ENCODE data around the gene RBP5. TPM values are rescaled to one million over a fixed set of nuclear protein-coding genes. Genes with fewer than 3 reads are reported as not detected.

RBP5 gene
- total and polyA plus RNA-seq, 12 donors: 2.0 to 17.8 (median 9.1) TPM

GRCh38 chr12:7112041-7112440, 16.6 kb downstream of the RBP5 start:
- no peaks in the 10 kb centered on the region for H3K27me3 ChIP-seq
- 76 to 85% (median 81%) methylated on average over 4 of the region's 4 CpGs for WGBS, 4 donors
- H3K36me3 ChIP-seq (replicated peaks in 1 of 2): peaks cover 0 to 7% of the 10 kb centered on the region in 2 donors
- H3K4me3 ChIP-seq: no peak overlapping the region
- H3K9me3 ChIP-seq (replicated peaks in 1 of 3): no peaks in the 10 kb centered on the region
- intact Hi-C loops (cut with DNase I): loop anchor here (10.0 kb wide), 2 partner anchors 147 to 157 kb away; partner anchors contain the start of gene PTPN6 (in 1 of the 2)
- DNase-seq: peak in 1 of 7 donors; percentile 6
- peak overlapping the region in 2 of 5 donors; percentile 4 to 15 for H3K27ac ChIP-seq
- peaks cover 0 to 24% of the 10 kb centered on the region in 2 donors for H3K4me1 ChIP-seq (replicated peaks in 1 of 2)
- TF ChIP-seq CTCF (IDR thresholded peaks at IDR 0.05): no peak
- TF ChIP-seq POLR2A (IDR thresholded peaks at IDR 0.05): no peak

- TF ChIP-seq POLR2A (IDR thresholded peaks at IDR 0.05): no peak
- peaks cover 0 to 38% of the 10 kb centered on the region in 2 donors for H3K4me1 ChIP-seq (replicated peaks in 1 of 2)
- no peaks in the 10 kb centered on the region for H3K36me3 ChIP-seq (replicated peaks in 1 of 2)
- H3K27ac ChIP-seq: no peak overlapping the region
- DNase-seq: no peak
- H3K4me3 ChIP-seq: no peak overlapping the region
- WGBS, 4 donors: 79 to 91% (median 88%) methylated on average over 5 of the region's 5 CpGs
- intact Hi-C loops (cut with DNase I): loop anchor here (10.0 kb wide), 2 partner anchors 146 to 156 kb away; partner anchors contain the start of gene PTPN6 (in 1 of the 2)
- H3K9me3 ChIP-seq (replicated peaks in 1 of 3): no peaks in the 10 kb centered on the region
- no peaks in the 10 kb centered on the region for H3K27me3 ChIP-seq
These were observed 18.0 kb downstream of the RBP5 start for GRCh38 chr12:7110661-7111060.

GRCh38 chr12:7109572-7109920, 19.1 kb downstream of the RBP5 start:
- intact Hi-C loops (cut with DNase I): no loop called here
- DNase-seq: no peak
- peaks cover 0 to 42% of the 10 kb centered on the region in 2 donors for H3K4me1 ChIP-seq (replicated peaks in 1 of 2)

GRCh38 chr12:7108796-7109571, 19.7 kb downstream of the RBP5 start, which contains the start of gene C1RL:
Gene C1RL (minus strand): TSS chr12:7109214. CDS start chr12:7109180, 34 bp downstream.
- peak within 1 kb of the TSS; percentile 84 to 98 (median 98) for H3K27ac ChIP-seq
- peak within 1 kb of the TSS in 3 of 4 donors; percentile 35 to 92 (median 74) for H3K4me3 ChIP-seq
- peak; percentile 93 to 97 (median 96) for DNase-seq
- no peaks in the 10 kb centered on the region for H3K27me3 ChIP-seq
- H3K9me3 ChIP-seq (replicated peaks in 1 of 3): no peaks in the 10 kb centered on the region
- intact Hi-C loops (cut with DNase I): no loop called here
- WGBS, 4 donors: 12 to 16% (median 14%) methylated on average over 16 to 23 of the region's 23 CpGs
- peak in 1 of 2 donors; percentile 62 for TF ChIP-seq POLR2A (IDR thresholded peaks at IDR 0.05)
- peak; percentile 96 to 98 (median 98) for TF ChIP-seq CTCF (IDR thresholded peaks at IDR 0.05)
- H3K4me1 ChIP-seq (replicated peaks in 1 of 2): peaks cover 0 to 42% of the 10 kb centered on the region in 2 donors
- H3K36me3 ChIP-seq (replicated peaks in 1 of 2): peaks cover 0 to 8% of the 10 kb centered on the region in 2 donors

More at GRCh38 chr12:7109572-7109920, 19.1 kb downstream of the RBP5 start:
- WGBS, 4 donors: 59 to 61% (median 60%) methylated on average over 5 of the region's 5 CpGs
- Histone ChIP-seq H3K36me3 (replicated peaks in 1 of 2) (peaks cover 0 to 3% of the 10 kb centered on the region in 2 donors), H3K9me3 (replicated peaks in 1 of 3) (no peaks in the 10 kb centered on the region), H3K27ac (peak overlapping the region in 4 of 5 donors; percentile 1 to 98 (median 92)), H3K27me3 (no peaks in the 10 kb centered on the region), H3K4me3 (peak overlapping the region in 1 of 4 donors; percentile 74)
- no peak for TF ChIP-seq POLR2A (IDR thresholded peaks at IDR 0.05)
- TF ChIP-seq CTCF (IDR thresholded peaks at IDR 0.05): no peak

Measured in adrenal gland (tissue), 12 donors.